Effector memory CD4-positive, alpha-beta T cell (primary cell): ENCODE measurements around the gene DIS3L2.

Experiments used
- DNase-seq, 3 donors: peaks; one replicate each; pipeline ENCODE4 v3.0.0-alpha.2; 2020
- H3K27ac ChIP-seq: 2 replicates; pipeline ENCODE4 v1.7.0; 2013; ENCODE audit warnings: mild to moderate bottlenecking, low read length, moderate library complexity; ENCODE audit not compliant: insufficient read depth, poor library complexity, severe bottlenecking
- H3K27me3 ChIP-seq: replicated peaks from 2 replicates; pipeline ENCODE4 v1.7.0; 2013; ENCODE audit warnings: mild to moderate bottlenecking, low read length; ENCODE audit not compliant: insufficient read depth, control insufficient read depth, poor library complexity, severe bottlenecking
- H3K36me3 ChIP-seq: 2 replicates; pipeline ENCODE4 v1.7.0; 2013; ENCODE audit warnings: mild to moderate bottlenecking, low read length, moderate library complexity; ENCODE audit not compliant: control insufficient read depth, insufficient read depth
- H3K4me1 ChIP-seq: 2 replicates; pipeline ENCODE4 v1.7.0; 2013; ENCODE audit warnings: low read length, mild to moderate bottlenecking; ENCODE audit not compliant: control insufficient read depth, insufficient read depth, poor library complexity, severe bottlenecking
- H3K4me3 ChIP-seq: 2 replicates; pipeline ENCODE4 v1.7.0; 2013; ENCODE audit warnings: low read length, low read depth, mild to moderate bottlenecking; ENCODE audit not compliant: insufficient read depth, poor library complexity, severe bottlenecking
- H3K9me3 ChIP-seq: 2 replicates; pipeline ENCODE4 v1.7.0; 2013; ENCODE audit warnings: mild to moderate bottlenecking, low read length, moderate library complexity; ENCODE audit not compliant: control insufficient read depth

Gene DIS3L2

DNA sequence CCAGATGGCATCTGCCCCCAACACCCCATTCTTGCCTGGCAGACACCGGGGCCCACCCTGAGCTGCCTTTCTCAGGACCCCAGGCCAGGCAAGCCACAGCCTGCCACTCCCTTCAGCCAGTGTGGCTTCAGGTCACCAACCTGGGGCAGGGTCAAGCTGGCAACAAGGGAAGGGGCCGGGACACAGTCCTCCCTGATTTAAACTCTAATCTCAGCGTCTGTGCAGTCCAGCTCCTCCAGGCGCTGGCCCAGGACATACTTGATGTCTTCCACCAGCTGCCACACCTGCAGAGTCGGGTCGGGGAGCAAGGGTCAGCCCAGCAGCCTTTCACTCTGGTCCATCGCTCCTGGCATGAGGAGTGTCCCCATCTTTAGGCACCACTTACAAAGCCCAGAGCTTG lies 388.0 kb downstream of the DIS3L2 start:
- Histone ChIP-seq H3K4me1 (peaks cover 25% of the 10 kb centered on the region), H3K9me3 (no peaks in the 10 kb centered on the region), H3K27ac (no peak overlapping the region), H3K27me3 (peaks cover 28% of the 10 kb centered on the region), H3K4me3 (no peak overlapping the region), H3K36me3 (no peaks in the 10 kb centered on the region)
- DNase-seq = no peak

DNA sequence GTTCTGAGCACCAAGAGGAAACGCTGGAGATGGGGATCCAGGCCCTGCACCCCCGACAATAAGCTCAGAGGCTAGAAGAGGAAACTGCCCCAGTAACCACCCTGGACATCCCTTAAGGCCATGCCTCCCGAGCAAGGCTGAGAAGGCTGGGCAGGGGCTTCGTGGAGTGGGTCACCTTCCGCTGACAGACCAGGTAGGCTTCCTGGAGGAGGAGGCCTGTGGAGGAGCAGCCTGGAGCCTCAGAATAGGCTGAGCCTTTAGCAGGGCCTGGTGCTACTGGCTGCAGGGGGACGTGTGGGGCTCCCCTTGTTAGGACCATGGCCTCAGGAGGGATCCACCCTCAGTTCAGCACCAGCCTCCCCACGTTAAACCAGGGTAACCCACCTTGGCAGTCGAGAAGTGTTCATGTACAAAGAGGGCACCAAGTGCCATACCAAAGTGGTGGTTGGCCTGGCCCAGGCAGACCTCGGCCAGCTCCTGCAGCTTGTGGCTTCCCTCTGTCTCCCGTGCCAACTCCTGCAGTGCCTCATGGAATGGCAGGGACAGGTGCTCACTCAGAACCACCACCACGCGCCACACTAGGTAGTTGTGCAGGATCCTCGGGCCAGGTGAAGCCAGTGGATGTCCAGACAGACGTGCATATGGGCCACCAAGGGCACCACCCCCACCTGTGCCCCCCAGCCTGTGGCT lies 388.6 kb downstream of the DIS3L2 start:
- Histone ChIP-seq H3K4me1 (peaks cover 25% of the 10 kb centered on the region), H3K4me3 (no peak overlapping the region), H3K27me3 (peaks cover 28% of the 10 kb centered on the region), H3K27ac (no peak overlapping the region), H3K9me3 (no peaks in the 10 kb centered on the region), H3K36me3 (no peaks in the 10 kb centered on the region)
- no peak for DNase-seq

DNA sequence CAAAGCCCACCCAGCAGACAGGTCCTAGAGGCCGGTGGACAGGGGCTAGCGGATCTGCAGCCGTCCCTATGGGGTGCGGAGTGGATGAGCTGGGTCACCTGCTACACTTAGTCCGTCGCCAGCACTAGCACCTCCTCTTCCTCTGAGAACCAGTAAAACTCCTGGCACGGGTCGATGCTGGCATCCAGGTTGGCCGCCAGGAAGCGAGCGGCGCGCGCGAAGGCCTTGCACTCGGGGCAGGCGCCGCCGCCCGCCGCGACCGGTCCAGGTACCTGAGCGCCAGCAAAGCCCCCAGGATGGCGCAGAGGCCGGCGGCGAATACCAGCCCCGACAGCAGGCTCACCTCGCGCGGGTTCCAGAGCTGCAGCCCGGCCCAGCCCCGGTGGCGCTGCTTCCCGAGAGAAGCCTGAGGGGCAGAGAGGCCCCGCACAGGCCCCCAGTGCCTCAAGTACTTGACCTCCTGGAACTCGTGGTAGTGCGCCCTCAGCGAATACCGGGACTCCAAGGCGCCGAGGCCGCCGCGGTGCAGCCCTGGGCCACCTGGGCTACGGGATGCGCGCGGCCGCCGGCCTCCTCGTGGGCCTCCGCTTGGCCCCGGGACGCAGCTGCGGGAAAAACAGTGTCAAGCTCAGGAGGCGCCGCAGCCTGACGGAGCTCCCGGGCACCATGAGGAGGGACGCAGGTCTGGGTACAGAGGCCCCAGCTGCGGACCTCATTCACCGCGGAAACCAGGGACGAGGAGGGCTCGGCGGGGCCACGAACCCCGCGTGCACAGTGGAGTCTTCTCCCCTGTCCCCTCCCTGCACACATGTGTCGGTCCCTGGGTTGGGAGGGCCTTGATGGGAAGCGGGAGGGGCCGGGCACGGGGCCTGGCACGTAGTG lies 389.5 kb downstream of the DIS3L2 start:
- no peaks in the 10 kb centered on the region for H3K36me3 ChIP-seq
- H3K4me3 ChIP-seq = peak overlapping the region; percentile 29
- no peaks in the 10 kb centered on the region for H3K9me3 ChIP-seq
- H3K27ac ChIP-seq = no peak overlapping the region
- H3K4me1 ChIP-seq = peaks cover 25% of the 10 kb centered on the region
- H3K27me3 ChIP-seq = peaks cover 28% of the 10 kb centered on the region
- no peak for DNase-seq

DNA sequence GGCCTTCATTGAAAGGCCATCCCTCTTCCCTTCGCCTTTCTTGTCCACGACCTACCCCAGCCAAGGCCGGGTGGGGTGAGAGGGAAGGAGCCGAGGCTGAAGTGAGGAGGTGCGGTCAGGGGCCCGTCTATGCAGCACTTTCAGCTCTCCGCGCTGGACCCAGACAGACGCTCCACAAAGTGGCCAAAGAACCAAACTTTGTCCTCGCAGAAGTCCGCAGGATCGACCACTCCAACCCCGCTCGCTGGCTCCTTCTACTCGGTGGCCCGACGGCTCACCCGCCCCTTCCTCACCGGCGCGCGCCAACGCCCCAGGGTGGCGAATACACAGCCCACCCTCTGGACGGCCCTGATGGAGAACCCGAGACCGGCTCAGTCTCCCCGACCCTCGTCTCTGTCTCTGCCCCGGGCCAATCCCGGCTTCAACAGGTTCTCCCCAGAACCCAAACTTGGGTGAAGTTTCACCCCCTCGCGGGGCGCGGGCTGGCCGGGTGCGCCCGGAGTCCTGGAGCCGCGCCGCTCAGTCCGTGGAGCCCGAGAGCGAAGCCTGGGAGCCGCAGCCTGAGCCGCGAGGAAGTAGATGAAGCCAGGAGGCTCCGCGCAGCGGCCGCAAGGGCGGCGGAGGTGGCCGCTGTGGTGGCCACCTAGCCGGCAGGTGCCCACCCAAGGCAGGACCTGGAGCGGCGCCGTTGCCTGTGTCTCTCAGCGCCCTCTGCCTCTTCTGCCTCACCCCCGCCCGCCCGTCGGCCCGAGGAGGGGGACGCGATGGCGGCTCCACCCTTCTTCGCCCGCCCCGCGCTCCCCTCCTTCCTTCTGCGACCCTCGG lies 390.4 kb downstream of the DIS3L2 start:
- H3K27ac ChIP-seq = no peak overlapping the region
- peaks cover 28% of the 10 kb centered on the region for H3K27me3 ChIP-seq
- H3K36me3 ChIP-seq = no peaks in the 10 kb centered on the region
- no peak for DNase-seq
- H3K9me3 ChIP-seq = no peaks in the 10 kb centered on the region
- peak overlapping the region; percentile 29 for H3K4me3 ChIP-seq
- H3K4me1 ChIP-seq = peaks cover 25% of the 10 kb centered on the region

DNA sequence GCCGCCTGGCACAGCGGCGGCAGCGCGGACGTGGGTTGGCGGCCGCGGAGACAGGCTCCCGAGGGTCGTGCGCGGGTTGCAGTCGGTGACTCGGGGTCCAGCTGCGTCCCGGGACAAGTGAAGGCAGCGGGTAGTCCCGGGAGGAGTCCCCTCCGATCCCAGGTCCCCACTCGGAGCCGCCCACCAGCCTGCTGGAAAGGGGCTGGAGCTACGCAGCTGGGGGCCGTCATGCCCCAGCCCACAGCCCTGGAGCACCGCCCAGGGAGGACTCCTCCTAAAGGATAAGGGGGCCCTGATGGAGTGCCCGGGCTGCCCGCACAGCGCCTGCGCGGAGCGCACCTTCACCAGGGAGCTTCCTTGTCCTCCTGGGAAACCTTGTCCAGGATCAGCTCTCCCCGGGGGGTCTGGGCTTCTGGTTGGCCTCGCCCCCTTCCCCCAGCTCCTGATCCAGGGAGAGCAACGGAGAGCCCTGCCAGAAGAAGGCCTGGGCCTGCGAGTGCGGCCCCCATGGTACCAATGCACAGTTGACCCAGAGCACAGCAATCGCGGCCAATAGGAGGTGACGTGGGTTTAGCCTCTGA lies 391.1 kb downstream of the DIS3L2 start:
- Histone ChIP-seq H3K27ac (no peak overlapping the region), H3K4me3 (no peak overlapping the region), H3K4me1 (peaks cover 25% of the 10 kb centered on the region), H3K9me3 (no peaks in the 10 kb centered on the region), H3K27me3 (peaks cover 28% of the 10 kb centered on the region), H3K36me3 (no peaks in the 10 kb centered on the region)
- no peak for DNase-seq

DNA sequence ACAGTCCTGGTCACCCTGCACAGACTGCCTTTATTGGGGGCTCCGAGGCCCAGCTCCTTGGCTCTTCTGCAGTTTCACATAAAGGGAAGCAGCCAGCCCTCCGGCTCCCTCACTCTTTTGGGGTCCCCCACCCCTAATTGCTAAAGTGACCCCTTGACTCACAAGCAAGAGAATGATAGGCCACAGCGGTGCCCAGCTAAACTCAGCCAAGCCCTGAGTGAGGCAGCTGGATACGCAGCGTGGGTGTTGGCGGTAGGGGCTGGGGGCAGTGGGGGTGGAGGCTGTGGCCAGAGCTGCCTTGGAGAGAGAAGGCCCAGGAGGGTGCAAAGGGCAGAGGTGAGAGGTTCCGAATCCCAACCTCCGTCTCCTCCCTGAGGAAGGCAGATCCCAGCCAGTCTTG lies 391.6 kb downstream of the DIS3L2 start:
- peaks cover 25% of the 10 kb centered on the region for H3K4me1 ChIP-seq
- H3K4me3 ChIP-seq = no peak overlapping the region
- H3K36me3 ChIP-seq = no peaks in the 10 kb centered on the region
- no peaks in the 10 kb centered on the region for H3K9me3 ChIP-seq
- no peak overlapping the region for H3K27ac ChIP-seq
- no peak for DNase-seq
- peaks cover 28% of the 10 kb centered on the region for H3K27me3 ChIP-seq

DNA sequence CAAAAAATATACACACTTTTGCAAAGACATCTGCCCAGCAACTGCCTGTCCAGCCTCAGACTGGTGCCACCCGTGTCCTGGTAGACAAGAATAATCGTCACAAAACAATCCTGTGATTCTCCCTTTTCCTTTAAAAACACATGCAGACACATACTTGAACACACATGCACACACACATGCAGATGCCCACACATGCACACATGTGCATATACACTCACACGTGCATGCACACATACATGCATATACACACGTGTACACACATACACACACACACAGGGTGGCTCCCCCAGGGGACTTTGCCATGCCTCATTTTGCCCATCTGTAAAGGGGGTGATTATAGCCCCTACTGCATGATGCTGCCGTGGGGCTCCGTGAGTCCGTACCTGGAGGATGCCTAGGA lies 392.1 kb downstream of the DIS3L2 start:
- DNase-seq = no peak
- Histone ChIP-seq H3K36me3 (no peaks in the 10 kb centered on the region), H3K4me3 (no peak overlapping the region), H3K9me3 (no peaks in the 10 kb centered on the region), H3K27me3 (peaks cover 28% of the 10 kb centered on the region), H3K4me1 (peaks cover 25% of the 10 kb centered on the region), H3K27ac (no peak overlapping the region)

DNA sequence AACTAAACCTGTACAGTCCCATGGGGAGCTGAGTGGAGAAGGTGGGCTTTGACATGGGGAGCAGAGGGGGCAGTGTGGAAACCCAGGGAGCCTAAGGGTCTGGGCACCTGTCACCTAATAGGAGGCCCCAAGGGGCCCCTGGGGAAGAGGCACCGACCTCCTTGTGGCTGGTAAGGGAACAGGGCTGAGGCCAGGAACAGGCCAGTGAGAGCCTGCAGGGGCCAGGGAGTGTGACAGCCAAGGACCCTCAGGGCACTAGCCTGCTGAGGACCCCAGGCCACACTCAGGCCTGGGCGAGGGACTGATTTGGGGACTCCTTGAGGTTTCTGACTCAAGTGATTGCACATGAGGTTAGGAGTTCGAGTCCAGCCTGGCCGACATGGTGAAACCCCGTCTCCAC lies 392.6 kb downstream of the DIS3L2 start:
- no peaks in the 10 kb centered on the region for H3K9me3 ChIP-seq
- peaks cover 28% of the 10 kb centered on the region for H3K27me3 ChIP-seq
- DNase-seq = no peak
- no peak overlapping the region for H3K4me3 ChIP-seq
- no peak overlapping the region for H3K27ac ChIP-seq
- peaks cover 21% of the 10 kb centered on the region for H3K4me1 ChIP-seq
- H3K36me3 ChIP-seq = no peaks in the 10 kb centered on the region

DNA sequence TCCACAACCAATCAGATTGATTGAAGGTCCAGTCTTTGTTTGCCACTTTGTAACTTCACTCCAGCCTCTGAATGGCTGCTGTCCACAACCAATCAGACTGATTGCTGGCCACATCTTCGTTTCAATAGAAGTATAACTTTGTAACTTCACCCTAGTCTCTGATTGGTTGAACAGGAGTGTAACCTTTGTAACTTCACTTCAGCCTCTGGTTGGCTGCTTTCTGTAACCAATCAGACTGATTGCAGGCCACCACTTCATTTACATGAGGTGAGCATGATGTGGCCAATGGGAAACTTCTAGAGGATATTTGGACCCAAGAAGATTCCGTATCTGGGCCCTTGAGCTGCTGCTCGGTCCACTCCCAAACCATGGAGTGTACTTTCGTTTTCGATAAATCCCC lies 400.1 kb downstream of the DIS3L2 start:
- Histone ChIP-seq H3K27ac (no peak overlapping the region), H3K4me1 (peaks cover 2% of the 10 kb centered on the region), H3K27me3 (no peaks in the 10 kb centered on the region), H3K36me3 (no peaks in the 10 kb centered on the region), H3K9me3 (no peaks in the 10 kb centered on the region), H3K4me3 (no peak overlapping the region)
- DNase-seq = no peak
